ENCODE data around the gene HEYL.

DNA sequence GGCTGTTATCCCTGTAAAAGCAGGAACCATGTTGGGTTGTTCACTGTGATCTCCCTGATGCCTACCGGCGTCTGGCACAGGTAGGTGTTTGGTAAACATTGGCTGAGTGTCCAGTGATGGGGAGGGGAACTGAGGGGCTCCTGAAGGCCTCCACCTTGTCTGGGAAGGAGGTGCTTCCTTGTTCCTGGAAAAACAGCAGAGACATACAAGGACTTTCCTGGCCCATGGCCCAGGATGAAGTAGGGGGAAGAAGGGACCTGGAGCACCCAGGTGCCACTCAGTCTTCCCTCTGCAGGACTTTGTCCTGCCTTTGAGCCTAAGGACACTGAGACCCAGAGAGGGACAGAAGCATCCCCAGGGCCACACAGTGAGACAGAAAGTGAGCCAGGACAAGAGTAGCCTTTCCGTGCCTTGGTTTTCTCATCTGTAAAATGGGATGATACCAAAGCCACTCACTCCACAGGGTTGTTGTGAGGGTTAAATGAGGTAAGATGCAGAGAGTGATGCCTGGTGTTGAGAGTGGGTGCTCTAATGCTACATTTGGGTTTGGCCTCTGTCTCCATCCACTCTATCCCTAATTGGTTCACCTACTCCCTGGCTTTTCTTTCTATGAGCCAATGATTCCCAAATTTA, 6.1 kb upstream of the HEYL start:
- TF ChIP-seq, protein P1, sequence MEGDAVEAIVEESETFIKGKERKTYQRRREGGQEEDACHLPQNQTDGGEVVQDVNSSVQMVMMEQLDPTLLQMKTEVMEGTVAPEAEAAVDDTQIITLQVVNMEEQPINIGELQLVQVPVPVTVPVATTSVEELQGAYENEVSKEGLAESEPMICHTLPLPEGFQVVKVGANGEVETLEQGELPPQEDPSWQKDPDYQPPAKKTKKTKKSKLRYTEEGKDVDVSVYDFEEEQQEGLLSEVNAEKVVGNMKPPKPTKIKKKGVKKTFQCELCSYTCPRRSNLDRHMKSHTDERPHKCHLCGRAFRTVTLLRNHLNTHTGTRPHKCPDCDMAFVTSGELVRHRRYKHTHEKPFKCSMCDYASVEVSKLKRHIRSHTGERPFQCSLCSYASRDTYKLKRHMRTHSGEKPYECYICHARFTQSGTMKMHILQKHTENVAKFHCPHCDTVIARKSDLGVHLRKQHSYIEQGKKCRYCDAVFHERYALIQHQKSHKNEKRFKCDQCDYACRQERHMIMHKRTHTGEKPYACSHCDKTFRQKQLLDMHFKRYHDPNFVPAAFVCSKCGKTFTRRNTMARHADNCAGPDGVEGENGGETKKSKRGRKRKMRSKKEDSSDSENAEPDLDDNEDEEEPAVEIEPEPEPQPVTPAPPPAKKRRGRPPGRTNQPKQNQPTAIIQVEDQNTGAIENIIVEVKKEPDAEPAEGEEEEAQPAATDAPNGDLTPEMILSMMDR (IDR thresholded peaks at IDR 0.05; ENCODE audit: insufficient read depth, low read depth, low read length), result no peak
- TF ChIP-seq EZH2 (IDR thresholded peaks at IDR 0.05; ENCODE audit: insufficient read depth, low read length), result no peak
